Superior temporal gyrus (tissue), 1 donor: ENCODE measurements around the gene OXT.

Source experiments
- DNase-seq: peaks from one replicate; pipeline ENCODE4 v3.0.0-alpha.2; 2016; ENCODE audit errors: extremely low spot score

OXT gene

DNA sequence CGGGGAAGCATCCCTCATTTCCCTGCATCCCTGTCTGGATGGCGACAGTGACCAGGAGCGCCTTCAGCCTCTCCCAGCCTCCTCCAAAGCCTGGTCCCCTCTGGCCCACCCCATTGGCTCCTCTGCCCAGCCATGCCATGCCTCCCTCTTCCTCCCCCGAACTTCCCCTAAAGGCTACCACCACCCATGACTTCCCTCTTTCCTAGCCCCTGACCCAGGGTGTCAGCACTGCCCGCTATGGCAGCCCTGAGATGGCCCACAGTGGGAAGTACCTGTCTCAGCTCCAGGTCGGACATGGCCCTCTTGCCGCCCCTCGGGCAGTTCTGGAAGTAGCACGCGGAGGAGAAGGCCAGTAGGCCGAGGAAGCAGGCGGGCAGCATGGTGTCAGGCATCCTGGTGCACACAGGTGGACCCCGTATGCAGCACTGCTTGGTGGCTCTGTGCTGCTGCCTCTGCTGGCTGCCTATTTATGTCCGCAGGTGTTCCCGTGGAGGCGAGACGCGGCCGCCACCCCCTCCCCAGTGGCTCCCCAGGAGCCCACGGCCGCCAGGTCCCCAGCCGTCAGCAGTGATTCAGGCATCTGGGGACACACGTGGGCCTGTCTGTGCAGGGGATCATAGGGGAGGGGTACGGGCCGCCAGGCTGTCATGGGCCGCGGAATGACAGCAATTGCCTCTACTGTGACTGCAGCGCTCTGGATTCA lies 13.0 kb downstream of the OXT start, which contains the start of gene AVP:
TSS of gene AVP (minus strand) at position 442 of the 703 bp plus-strand sequence. CDS start at position 392, 50 bp downstream.
- no peak for DNase-seq

DNA sequence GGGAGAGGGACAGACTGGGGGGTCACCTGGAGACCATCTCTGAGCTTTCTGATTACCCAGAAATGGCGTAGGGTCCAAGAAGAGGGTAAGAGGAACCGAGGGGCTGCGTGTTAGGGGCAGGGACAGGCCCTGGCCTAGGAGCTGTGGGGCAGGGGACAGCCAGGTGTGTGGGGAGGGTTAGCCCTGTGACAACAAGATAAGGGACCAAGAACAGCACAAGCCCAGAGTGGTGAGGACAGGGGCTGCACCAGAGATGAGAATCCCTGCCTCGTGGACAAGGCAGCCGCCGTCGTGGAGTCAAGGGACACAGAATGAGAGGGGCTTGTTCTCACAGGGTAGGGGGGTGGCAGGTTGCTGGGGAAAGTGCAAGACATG lies 13.6 kb downstream of the OXT start:
- no peak for DNase-seq

DNA sequence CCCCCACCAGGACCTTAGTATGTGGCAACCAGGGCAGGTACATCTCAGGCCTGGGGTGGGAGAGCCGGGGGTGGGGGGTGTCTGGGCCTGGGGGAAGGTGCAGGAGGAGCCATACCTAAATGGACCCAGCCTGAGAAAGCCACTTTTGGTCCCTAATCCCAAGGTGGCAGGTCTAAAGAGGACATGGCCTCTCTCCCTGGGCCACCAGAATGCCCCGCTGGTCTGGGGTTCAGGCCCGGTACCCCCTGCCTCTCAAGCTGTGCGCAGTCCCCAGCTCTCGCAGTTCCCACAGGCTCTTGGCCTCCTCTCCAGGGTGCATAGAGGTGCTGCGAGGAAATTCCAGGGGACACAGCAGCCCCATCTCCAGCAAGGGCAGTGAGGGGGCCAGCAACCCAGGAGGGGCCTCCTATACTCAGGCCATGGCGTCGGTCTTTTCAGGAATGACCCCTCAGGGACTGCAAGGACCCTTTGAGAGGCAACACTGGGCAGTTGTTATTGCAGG lies 14.2 kb downstream of the OXT start:
- no peak for DNase-seq

DNA sequence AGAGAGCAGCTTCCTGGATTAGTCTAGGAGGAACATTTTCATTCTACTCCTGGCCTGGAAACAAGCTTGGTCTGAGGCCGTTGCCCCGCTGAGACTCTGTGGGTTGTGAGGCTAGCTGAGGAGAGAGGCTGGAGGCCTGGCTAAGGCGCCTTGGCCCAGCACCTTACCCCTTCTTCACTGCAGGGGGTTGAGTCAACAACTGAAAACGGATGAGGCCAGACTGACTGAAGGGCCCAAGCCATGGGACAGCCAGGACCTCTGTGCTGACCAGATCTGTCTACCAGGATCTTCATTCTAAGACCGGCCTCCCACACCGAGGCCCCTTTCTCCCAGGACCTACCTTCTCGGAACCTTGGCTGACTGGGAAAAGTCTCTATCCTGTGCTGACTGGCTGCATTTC lies 16.6 kb downstream of the OXT start:
- no peak for DNase-seq

DNA sequence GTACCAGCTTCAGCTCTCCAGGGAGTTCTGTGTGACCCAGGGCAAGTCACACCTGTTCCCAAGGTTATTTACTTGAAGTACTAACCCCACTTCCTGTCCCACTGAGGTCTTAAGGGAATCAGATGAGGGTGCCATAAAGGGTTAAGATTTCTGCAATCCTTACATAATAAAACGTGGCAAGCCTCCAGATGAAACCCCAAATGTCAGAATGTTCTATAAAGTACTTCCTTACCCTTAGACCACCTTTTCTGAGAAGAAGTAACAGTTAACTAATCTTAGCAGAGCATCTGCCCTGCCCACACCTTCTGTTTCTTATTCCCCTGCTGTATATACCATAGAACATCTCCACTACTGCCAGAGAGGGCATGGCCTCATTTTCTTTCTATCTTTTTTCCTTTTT lies 19.1 kb downstream of the OXT start:
- DNase-seq: no peak

DNA sequence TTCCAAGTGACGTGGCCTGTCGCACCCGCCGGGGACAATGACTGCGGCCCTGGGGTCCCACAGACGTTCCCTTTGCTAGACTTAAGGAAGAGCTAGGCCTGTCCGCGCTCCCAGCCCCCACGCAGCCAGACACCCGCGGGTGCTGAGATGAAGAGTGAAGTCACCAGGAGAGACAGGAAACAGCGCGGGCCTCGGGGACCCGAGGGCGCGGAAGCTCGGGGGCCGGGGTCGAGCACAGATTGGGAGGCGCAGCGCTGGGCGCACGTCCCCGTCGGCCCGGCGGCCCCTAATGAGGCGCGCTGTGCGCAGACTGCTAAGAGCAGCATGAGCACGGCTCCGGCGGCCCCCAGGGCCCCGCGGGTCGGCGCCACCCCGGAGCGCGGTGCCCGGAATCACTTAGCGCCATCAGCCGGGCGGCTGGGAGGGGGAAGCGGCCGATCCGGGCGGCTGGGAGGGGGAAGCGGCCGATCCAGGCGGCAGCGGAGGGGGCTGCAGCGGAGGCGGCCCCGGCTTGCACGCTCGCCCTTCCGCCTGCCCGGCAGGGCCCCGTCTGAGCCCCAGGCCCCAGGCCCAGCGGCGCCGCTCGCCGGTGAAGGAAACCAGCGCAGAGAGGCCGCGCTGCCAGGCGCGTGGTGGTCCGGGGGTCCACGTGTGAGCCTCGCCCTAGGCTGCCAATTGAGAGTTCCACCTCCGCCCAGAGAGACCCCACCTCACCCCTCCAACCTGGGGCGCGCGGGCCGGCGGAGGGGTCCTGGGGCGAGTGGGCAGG lies 21.4 kb downstream of the OXT start:
- no peak for DNase-seq

DNA sequence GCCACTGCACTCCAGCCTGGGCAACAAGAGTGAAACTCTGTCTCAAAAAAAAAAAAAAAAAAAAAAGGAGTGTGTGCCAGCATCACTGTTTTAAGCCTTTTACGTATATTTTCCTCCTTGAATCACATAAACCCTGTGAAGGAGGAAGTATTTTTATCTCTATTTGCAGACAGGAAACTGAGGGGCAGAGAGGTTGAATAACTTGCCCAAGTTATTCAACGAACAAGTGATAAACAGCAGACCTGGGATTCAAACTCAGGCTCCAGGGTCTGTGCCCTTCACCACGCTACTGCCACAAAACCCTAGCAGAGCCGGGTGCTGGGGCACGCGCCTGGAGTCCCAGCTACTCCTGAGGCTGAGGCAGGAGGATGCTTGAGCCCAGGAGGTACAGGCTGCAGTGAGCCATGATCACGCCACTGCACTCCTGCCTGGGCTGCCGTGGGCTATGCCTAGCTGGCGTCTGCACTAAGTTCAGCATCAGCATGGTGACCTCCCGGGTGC lies 22.5 kb downstream of the OXT start:
- DNase-seq: no peak

DNA sequence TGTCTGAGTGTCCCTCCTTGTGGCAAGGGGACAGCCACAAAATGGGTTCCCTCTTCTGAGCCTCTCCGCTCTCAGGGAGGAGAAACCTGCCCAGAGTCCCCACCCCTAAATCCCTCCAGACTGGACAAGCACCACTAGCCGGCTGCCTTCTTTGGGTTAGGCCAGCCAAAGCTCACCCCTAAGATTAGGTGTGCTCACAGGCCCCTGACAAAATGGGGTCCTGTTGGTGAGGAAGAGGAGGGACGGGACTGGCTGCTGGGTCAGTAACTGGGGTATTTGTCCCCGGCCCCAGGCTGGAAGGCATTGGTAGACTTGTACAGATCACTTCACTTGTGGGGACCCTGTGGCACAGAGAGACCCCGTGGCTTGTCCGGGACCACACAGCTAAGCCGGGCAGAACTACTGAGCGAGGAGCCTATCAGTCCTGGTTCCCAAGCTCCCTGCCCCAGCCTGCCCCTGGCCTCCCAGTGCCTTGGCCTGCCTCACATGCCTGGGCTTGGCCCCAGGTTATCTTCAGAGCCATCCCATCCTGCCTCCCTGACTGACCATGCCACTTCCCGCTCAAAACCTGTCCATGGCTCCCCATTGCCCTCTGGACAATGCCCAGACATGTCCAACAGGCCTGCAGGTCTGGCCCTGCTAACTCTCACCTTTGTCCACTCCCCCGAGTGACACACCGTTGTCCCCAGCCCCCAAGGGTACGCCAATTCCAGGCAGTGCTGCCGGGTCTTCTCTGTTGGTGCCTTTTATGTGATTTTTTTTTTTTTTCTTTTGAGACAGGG lies 23.6 kb downstream of the OXT start:
- no peak for DNase-seq

DNA sequence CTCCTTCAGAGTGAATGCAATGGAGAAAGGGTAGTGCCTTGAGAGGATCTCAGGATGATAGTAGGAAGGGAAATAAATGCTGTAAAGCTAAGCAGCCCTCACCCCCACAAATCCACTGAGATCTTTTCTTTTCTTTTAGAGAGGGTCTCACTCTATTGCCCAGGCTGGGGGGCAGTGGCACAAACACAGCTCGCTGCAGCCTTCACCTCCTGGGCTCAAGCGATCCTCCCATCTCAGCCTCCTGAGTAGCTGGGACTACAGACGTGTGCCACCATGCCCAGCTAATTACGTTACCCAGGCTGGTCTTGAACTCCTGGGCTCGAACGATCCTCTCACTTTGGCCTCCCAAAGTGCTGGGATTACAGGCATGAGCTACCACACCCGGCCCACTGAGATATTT lies 29.1 kb downstream of the OXT start:
- no peak for DNase-seq

DNA sequence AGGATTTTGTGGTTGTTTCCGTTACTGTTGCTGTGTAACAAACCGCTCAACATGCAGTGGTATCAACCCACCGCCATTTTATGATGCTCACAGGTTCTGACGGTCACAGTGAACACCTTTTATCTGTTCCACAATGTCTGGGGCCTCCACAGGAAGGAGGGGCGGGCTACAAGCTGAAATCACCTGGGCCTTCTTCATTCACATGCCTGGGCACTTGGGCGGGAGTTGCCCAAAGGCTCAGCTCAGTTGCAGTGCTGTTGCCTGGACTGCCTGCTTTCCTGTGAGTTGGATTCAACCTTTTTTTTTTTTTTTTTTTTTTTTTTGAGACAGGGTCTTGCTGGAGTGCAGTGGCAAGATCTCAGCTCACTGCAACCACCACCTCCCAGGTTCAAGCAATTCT lies 29.8 kb downstream of the OXT start:
- no peak for DNase-seq

DNA sequence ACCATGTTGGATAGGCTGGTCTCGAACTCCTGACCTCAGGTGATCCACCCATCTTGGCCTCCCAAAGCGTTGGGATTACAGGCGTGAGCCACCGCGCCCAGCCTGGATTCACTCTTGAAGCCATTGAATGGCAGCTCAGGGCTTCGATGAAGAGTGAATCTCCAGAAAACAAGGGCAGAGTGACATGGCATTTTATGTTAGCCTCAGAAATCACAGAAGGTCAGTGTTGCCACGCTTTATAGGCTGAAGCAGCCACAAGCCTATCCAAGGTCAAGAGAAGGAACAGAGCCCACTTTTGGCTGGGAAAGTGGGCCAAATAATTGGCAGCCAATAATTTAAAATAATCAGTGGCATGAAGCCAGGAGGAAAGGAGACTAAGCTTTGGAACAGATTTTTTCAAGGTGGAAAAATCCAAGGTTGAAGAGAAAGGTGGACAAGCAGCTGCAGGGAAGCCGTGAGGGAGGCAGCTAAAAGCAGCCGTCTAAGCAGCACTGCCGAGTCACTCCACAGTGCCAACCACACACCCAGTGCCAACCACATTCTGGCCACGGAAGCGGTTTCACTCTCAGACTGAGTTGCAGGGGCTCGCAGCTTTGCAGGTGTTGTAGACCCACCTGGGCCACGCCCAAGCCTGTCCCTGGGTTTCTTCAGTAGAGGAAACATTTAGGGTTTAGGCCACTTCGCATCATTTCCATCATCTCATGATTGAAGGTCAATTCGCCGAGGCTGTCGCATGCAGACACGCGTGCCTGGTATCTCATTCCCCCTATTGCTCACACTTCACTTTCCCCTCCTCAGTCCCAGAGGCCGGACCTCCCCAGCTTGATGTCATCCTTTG lies 30.5 kb downstream of the OXT start:
- peak; percentile 23 for DNase-seq

DNA sequence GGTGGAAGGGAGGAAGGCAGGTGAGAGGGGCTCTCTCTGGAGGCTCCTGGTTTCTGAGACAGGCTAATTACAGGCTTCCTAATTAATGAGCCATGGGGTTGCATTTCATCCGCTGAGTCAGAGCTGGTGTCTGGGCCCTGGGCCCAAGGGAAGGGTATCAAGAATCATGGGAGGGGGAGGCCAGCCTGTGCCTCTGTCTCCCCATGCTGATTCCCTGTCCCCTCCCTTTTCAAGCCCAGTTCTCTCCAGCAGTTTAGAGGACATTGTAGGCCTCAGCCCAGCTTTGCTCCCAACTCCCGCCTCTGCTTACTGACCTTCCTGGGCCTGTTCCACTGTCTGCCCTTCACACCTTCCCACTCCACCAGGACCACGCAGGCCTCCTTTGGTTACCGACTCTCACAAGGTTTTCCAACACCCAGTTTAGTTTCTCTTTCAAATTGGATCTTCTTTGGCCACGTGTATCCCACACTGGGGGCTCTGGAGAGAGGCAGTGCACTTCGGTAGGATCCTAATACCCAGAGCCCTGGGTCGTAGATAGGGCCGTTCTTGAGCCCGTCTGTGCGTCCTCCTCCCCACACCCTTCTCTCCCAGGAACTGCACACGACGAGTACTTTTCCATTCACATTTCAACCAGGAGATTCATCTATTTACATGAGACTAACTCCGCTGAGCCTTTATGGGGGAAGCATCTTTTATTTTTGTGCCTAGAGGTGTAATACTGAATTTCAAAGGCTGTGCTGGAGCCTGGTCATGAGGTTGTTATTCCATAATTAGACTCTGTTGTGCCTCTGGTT lies 31.4 kb downstream of the OXT start:
- DNase-seq: peak; percentile 68

DNA sequence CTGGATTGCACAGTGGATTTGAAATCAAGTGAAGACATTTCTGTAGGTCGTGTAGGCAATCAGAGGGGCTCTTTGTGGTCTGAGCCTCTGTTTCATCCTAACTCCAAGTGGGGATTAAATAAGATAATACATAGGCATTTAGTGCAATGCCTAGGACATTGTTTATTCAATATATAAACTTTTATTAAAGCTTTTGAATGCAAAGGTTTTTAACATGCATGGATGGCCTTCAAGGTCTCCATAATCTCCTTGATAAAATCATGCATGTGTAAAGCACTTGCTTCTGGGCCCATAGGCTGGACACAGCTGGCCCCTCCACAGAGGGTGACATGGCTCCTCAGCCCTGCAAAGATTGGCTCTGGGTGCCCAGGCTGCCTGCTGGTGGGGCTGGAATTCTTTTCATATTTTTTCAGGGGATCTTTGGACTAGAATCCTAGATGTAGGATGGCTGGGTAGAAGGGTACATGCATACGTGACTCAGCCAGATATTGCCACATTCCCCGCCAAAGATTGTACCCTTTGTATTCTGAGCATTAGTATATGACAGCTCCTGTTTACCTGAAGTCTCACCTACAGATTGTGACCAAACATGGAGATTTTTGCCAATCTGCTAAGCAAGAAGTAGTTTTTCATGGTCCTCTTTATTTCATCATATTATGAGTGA lies 32.1 kb downstream of the OXT start:
- DNase-seq: peak; percentile 16

DNA sequence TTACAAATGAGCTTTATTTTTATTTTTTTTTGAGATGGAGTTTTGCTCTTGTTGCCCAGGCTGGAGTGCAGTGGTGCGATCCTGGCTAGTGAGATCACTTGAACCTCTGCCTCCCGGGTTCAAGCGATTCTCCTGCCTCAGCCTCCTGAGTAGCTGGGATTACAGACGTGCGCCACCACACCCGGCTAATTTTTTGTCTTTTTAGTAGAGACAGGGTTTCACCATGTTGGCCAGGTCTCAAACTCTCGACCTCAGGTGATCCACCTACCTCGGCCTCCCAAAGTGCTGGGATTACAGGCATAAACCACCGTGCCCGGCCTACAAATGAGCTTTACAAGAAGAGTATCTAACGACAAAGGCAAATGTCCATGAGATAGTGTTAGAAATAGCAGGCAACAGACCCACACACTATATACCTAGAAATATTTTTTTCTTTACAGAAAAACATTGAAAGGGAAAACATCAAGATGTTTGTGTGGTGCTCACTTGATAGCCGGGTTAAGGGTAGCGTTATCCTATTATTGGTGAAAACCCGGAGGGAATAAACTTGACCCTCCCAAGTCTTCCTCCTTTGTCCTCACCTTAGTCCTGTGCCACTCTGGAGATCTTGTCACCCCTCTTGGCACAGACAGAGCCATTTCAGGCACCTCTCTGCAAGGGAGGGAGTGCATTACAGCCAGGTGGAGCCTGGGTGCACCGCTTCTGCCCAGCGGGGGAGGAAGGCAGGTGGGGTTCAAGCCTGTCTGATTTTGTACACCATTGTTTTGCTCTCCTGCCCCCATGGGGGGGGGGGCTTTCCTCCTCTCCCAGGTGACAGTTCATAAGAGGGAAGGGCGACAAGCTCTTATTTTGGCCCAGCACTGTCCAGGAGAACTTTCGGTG lies 34.1 kb downstream of the OXT start:
- no peak for DNase-seq

DNA sequence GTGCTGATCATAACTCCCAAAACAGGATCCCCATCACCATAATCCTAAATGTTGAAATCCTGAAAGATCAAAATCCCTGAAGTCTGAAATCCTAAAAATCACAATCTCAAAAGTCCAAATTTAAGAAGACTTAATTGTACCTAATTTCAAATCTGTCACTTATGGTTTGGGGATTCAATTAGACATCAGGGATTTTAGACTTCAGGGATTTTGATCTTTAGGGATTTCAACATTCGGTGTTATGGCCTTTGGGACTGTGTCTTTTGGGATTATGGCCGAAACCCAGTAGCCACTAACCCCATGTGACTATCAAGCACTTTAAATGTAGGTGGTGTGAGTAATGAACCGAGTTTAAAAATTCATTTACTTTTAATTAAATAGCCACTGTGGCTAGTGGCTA lies 34.8 kb downstream of the OXT start:
- no peak for DNase-seq

DNA sequence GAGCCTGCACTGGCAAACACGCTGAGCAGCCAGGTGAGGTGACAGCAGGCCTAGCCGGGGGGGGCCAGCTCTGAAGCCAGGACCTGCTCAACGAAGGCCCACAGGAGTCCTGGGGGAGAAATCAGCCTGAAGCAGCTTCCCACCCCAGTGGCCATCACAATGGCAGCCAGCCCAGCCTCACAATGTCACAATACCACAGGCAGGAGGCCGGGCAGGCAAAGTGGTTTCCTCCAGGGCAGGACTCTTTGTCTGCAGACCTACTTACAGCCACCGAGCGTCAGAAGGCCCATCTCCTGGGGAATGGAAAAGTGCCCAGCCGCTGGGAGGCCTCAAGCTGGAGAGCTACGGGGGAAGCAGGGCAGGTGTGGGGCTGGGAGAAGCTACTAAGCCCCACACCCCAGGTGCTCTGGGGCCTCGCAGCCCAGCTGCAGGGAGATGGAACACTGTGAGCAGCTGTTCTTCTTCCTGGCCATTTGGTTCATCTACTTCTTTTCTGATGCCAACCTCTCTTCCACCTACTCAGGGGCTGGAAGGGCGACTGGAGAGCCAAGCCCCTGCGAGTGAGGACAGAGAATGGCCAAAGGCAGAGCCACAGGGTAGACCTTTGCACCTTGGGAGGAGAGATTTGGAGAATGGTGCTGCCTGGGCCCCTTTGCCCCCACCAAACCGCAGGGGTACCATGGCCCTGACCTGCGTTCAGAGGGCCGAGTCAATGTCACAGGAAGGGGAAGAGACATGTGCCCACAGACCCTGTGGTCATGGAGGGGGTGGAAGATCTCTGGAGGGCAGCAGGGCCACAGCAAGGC lies 35.4 kb downstream of the OXT start:
- no peak for DNase-seq

DNA sequence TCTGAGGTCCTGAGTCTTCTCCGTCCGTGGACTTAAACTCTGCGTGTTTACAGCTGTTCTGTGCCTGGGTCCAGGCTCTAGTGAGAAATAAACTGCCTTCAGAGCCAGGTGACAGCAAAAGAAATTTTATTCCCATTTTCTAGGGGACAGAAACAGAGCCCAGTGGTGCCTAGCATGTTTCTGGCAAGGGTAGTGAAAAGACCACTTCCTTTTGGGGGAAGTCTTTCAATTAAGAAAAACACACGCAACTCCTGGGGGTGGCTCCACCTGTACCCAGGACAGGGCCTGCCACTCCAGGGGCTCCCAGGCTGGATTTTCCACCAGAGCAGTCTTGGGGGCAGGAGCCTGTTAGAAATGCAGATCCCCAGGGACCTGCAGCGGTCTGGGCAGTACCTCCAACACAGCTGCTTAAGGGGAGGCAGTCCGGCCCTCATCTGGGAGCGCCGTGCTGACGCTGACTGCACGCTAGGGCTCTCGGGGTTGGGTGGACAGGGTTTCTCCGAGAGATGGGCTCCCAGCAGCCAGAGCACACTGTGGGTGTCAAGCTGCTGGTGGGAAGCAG lies 36.1 kb downstream of the OXT start:
- DNase-seq: no peak
